HCT116 (cell line): ENCODE results near the gene CACNA1C. TPM values are rescaled to one million over a fixed set of nuclear protein-coding genes. Genes with fewer than 3 reads are reported as not detected.

Source experiments
- ATAC-seq: fragments of 200-7000 bp; cut with Tn5 transposase; 2 replicates; pipeline ENCODE4 v1.9.1; 2020; ENCODE audit warnings: mild to moderate bottlenecking, moderate library complexity
- BruUV-seq: library from RNA; stranded (reverse); fragments of 400-500 nt; replicated peaks from 2 replicates; lab custom pipeline; 2021; lab: Mats Ljungman, UMichigan
- CTCF ChIA-PET: fragments of 300-600 bp; sonication (Branson Sonifier 250); formaldehyde crosslinking; loops from one replicate; lab custom pipeline; 2021; ENCODE audit warnings: antibody characterized with exemption; lab: Charles Lee
- POLR2A ChIA-PET: fragments of 300-600, 350-600 bp; sonication (Branson Sonifier 250); formaldehyde crosslinking; loops from one replicate; lab custom pipeline; 2021; ENCODE audit warnings: antibody characterized with exemption; lab: Charles Lee
- RAD21 ChIA-PET, 2 experiments: fragments of 300-600 bp; sonication (Branson Sonifier 250); formaldehyde crosslinking; loops; one replicate each; lab custom pipeline; 2023; ENCODE audit warnings: low total read pairs in 2 of 2; ENCODE audit not compliant: uncharacterized antibody in 2 of 2, unreplicated experiment in 2 of 2, low non-redundant PET in 1 of 2; lab: Charles Lee
- DNase-seq: peaks from one replicate; pipeline ENCODE4 v3.0.0-alpha.2; 2010; ENCODE audit warnings: low read depth, low spot score
- H2AFZ ChIP-seq: fragments of 200-600 bp; shearing (Covaris generic), sonication (generic); 2 replicates; pipeline ENCODE4 v1.6.1; 2017; ENCODE audit warnings: low read depth, mixed run types, mixed read lengths, antibody characterized with exemption, low read length; ENCODE audit not compliant: poor library complexity, severe bottlenecking
- H3K27ac ChIP-seq: 2 replicates; pipeline ENCODE4 v1.5.1; 2012; ENCODE audit warnings: low read depth, low read length
- H3K27me3 ChIP-seq: fragments of 200-600 bp; sonication (generic); 2 replicates; pipeline ENCODE4 v1.6.1; 2016; ENCODE audit warnings: mixed run types, low read length, mixed read lengths; ENCODE audit not compliant: insufficient read depth
- H3K36me3 ChIP-seq, 2 experiments: fragments of 200-500 bp in 1 of 2; fragments of 200-600 bp in 1 of 2; sonication (Bioruptor generic) in 1 of 2; sonication (generic) in 1 of 2; 2 replicates each; pipeline versions ENCODE4 v1.5.1 to v1.6.1; 2014 to 2016; ENCODE audit warnings: low read length in 2 of 2, inconsistent platforms in 1 of 2, mixed read lengths in 1 of 2, mixed run types in 1 of 2; ENCODE audit not compliant: insufficient read depth in 2 of 2, control insufficient read depth in 1 of 2
- H3K4me1 ChIP-seq, 2 experiments: fragments of 200-600 bp in 1 of 2; sonication (generic) in 1 of 2; 2 replicates each; pipeline versions ENCODE4 v1.5.1 to v1.6.1; 2012 to 2017; ENCODE audit warnings: low read length in 2 of 2, inconsistent platforms in 1 of 2, mild to moderate bottlenecking in 1 of 2, mixed read lengths in 1 of 2, mixed run types in 1 of 2, moderate library complexity in 1 of 2; ENCODE audit not compliant: insufficient read depth in 2 of 2, control insufficient read depth in 1 of 2
- H3K4me2 ChIP-seq: fragments of 200-600 bp; sonication (generic); 2 replicates; pipeline ENCODE4 v1.6.1; 2017; ENCODE audit warnings: mixed run types, low read length, mixed read lengths
- H3K4me3 ChIP-seq, 2 experiments: fragments of 200-600 bp in 1 of 2; sonication (generic) in 1 of 2; replicated peaks in 1 of 2; 2 replicates each; pipeline ENCODE4 v1.5.1; 2011 to 2016; ENCODE audit warnings: low read length in 2 of 2, control low read depth in 1 of 2, low read depth in 1 of 2, mild to moderate bottlenecking in 1 of 2, mixed read lengths in 1 of 2, mixed run types in 1 of 2
- H3K79me2 ChIP-seq: fragments of 200-600 bp; sonication (generic); 2 replicates; pipeline ENCODE4 v1.6.1; 2017; ENCODE audit warnings: mild to moderate bottlenecking, mixed run types, low read length, moderate library complexity, mixed read lengths; ENCODE audit not compliant: insufficient read depth
- H3K9ac ChIP-seq: fragments of 200-600 bp; sonication (generic); 2 replicates; pipeline ENCODE4 v1.6.1; 2016; ENCODE audit warnings: low read length, mixed read lengths
- H3K9me2 ChIP-seq: fragments of 200-600 bp; sonication (generic), shearing (Covaris generic); 2 replicates; pipeline ENCODE4 v1.6.1; 2017; ENCODE audit warnings: mixed run types, mild to moderate bottlenecking, moderate library complexity; ENCODE audit not compliant: insufficient read depth
- H3K9me3 ChIP-seq, 2 experiments: fragments of 200-500 bp in 1 of 2; fragments of 200-600 bp in 1 of 2; sonication (Bioruptor generic) in 1 of 2; sonication (generic) in 1 of 2; 2 replicates each; pipeline ENCODE4 v1.6.1; 2014 to 2017; ENCODE audit warnings: low read length in 2 of 2, mixed read lengths in 2 of 2, inconsistent platforms in 1 of 2, low read depth in 1 of 2, mild to moderate bottlenecking in 1 of 2, mixed run types in 1 of 2, moderate library complexity in 1 of 2; ENCODE audit not compliant: control insufficient read depth in 1 of 2, insufficient read depth in 1 of 2
- H4K20me1 ChIP-seq: fragments of 200-600 bp; sonication (generic), shearing (Covaris generic); 2 replicates; pipeline ENCODE4 v1.6.1; 2017; ENCODE audit warnings: mixed run types, mild to moderate bottlenecking, moderate library complexity; ENCODE audit not compliant: insufficient read depth
- ATF3 ChIP-seq: IDR thresholded peaks from 2 replicates; pipeline ENCODE4 v1.6.1; 2012
- CTCF ChIP-seq, 3 experiments: fragments of 200-600 bp in 1 of 3; sonication (generic) in 1 of 3; IDR thresholded peaks in 2 of 3; conservative IDR thresholded peaks in 1 of 3; 2 replicates each; pipeline ENCODE4 v1.5.1; 2012 to 2017; ENCODE audit warnings: low read depth in 2 of 3, low read length in 2 of 3, antibody characterized with exemption in 1 of 3, borderline replicate concordance in 1 of 3, control low read depth in 1 of 3, mild to moderate bottlenecking in 1 of 3, mixed read lengths in 1 of 3, mixed run types in 1 of 3, moderate library complexity in 1 of 3; ENCODE audit not compliant: insufficient read depth in 1 of 3
- EGR1 ChIP-seq: IDR thresholded peaks from 2 replicates; pipeline ENCODE4 v1.6.1; 2012; ENCODE audit warnings: low read depth
- EZH2 ChIP-seq: fragments of 200-600 bp; sonication (generic); IDR thresholded peaks from 2 replicates; pipeline ENCODE4 v1.6.1; 2017; ENCODE audit warnings: antibody characterized with exemption, mixed run types
- EZH2phosphoT487 ChIP-seq: fragments of 200-600 bp; IDR thresholded peaks from 2 replicates; pipeline ENCODE4 v1.6.1; 2018; ENCODE audit warnings: antibody characterized with exemption, borderline replicate concordance
- FOSL1 ChIP-seq: IDR thresholded peaks from 2 replicates; pipeline ENCODE4 v1.6.1; 2012; ENCODE audit warnings: low read depth
- JUND ChIP-seq: IDR thresholded peaks from 2 replicates; pipeline ENCODE4 v1.6.1; 2012
- MAX ChIP-seq: IDR thresholded peaks from 2 replicates; pipeline ENCODE4 v1.6.1; 2012
- POLR2A ChIP-seq: IDR thresholded peaks from 2 replicates; pipeline ENCODE4 v1.7.0; 2011; ENCODE audit warnings: borderline replicate concordance; ENCODE audit not compliant: insufficient read depth, insufficient read length; ENCODE audit errors: extremely low read depth
- REST ChIP-seq: IDR thresholded peaks from 2 replicates; pipeline ENCODE4 v1.6.1; 2012; ENCODE audit warnings: low read depth
- SP1 ChIP-seq: IDR thresholded peaks from 2 replicates; pipeline ENCODE4 v1.6.1; 2012; ENCODE audit warnings: low read depth
- SRF ChIP-seq: IDR thresholded peaks from 2 replicates; pipeline ENCODE4 v1.6.1; 2012; ENCODE audit warnings: low read depth
- TCF7L2 ChIP-seq: IDR thresholded peaks from 2 replicates; pipeline ENCODE4 v1.7.0; 2011; ENCODE audit warnings: borderline replicate concordance, inconsistent platforms; ENCODE audit not compliant: insufficient read depth, insufficient read length; ENCODE audit errors: extremely low read depth
- YY1 ChIP-seq: IDR thresholded peaks from 2 replicates; pipeline ENCODE4 v1.6.1; 2011; ENCODE audit warnings: low read length, low read depth, moderate library complexity, mild to moderate bottlenecking; ENCODE audit not compliant: insufficient replicate concordance; ENCODE audit errors: extremely low read depth
- intact Hi-C: fragments of 100-400 bp; cut with micrococcal nuclease; formaldehyde crosslinking; loops from 2 replicates; pipeline ENCODE4 v1.10.0; 2022
- total RNA-seq: library from RNA; stranded (reverse); gene quantifications from one replicate; pipeline ENCODE4 v1.2.1, GENCODE V29; 2021; ENCODE audit not compliant: unreplicated experiment

The CACNA1C gene
- total RNA-seq, 1 experiment from 2014 or later, result 0.05 TPM

- H3K79me2 ChIP-seq, result no peaks in the 10 kb centered on the region
- DNase-seq (no peak), ATAC-seq (no peak)
- no peaks in the 10 kb centered on the region for H3K9me2 ChIP-seq
- ChIA-PET POLR2A (no interaction called here), RAD21 (no interaction called here), CTCF (no interaction called here)
- H2AFZ ChIP-seq, result no peak overlapping the region
- no peaks in the 10 kb centered on the region for H3K9me3 ChIP-seq
- no peak overlapping the region for H3K4me2 ChIP-seq
- no peak overlapping the region for H3K27ac ChIP-seq
- TF ChIP-seq REST (no peak), EZH2phosphoT487 (no peak), EZH2 (no peak), YY1 (no peak), MAX (no peak), SP1 (no peak), ATF3 (no peak), FOSL1 (no peak), JUND (no peak), POLR2A (no peak), CTCF (IDR thresholded peaks at IDR 0.05 in 2 of 3, conservative IDR thresholded peaks at IDR 0.05 in 1 of 3; ENCODE audit: borderline replicate concordance in 1 of 3, insufficient read depth in 1 of 3, low read depth in 2 of 3, low read length in 2 of 3) (no peak), TCF7L2 (no peak), EGR1 (no peak), SRF (no peak)
- H4K20me1 ChIP-seq, result no peaks in the 10 kb centered on the region
- no peaks in the 10 kb centered on the region for H3K36me3 ChIP-seq
- no TSS peak for BruUV-seq
- H3K9ac ChIP-seq, result no peak overlapping the region
- no peaks in the 10 kb centered on the region for H3K4me1 ChIP-seq
- H3K4me3 ChIP-seq, result no peak overlapping the region
- intact Hi-C loops, result no loop called here
- peaks cover 83% of the 10 kb centered on the region for H3K27me3 ChIP-seq
These were observed 679.5 kb downstream of the CACNA1C start for GRCh38 chr12:2732290-2732689.
